K562 (cell line): ENCODE measurements around the gene C11orf91. TPM values are rescaled to one million over a fixed set of nuclear protein-coding genes. Genes with fewer than 3 reads are reported as not detected.
A peak's percentile ranks its signal among the peaks of the same experiment; 100 is the strongest.

Source experiments
- ATAC-seq: fragments of 200-7000 bp; cut with Tn5 transposase; 3 replicates; pipeline ENCODE4 v1.9.1; 2020; ENCODE audit warnings: moderate library complexity
- BruUV-seq: library from RNA; stranded (reverse); fragments of 400-500 nt; replicated peaks from 2 replicates; lab custom pipeline; 2021; lab: Mats Ljungman, UMichigan
- CTCF ChIA-PET: fragments of 300-600 bp; formaldehyde crosslinking; extraction: SDS; loops from one replicate; lab custom pipeline; 2021; ENCODE audit warnings: low intra/inter-chr PET ratio; lab: Yijun Ruan, JAX
- POLR2A ChIA-PET: fragments of 300-600, 350-650 bp; sonication (Branson Sonifier 250); formaldehyde crosslinking; extraction: SDS; loops from one replicate; lab custom pipeline; 2021; ENCODE audit warnings: antibody characterized with exemption, inconsistent platforms; lab: Yijun Ruan, JAX
- DNase-seq, 4 experiments: peaks; one replicate each; pipeline versions ENCODE4 v3.0.0 to v3.0.0-alpha.2; 2011 to 2018; ENCODE audit warnings: low spot score in 3 of 4, mixed read lengths in 3 of 4; ENCODE audit errors: extremely low read depth in 1 of 4
- FAIRE-seq: peaks from 2 replicates; lab custom pipeline; 2011; peaks lifted over from hg19 to GRCh38; lab: Jason Lieb, UNC
- H2AFZ ChIP-seq: 2 replicates; pipeline ENCODE4 v1.6.0; 2011; ENCODE audit warnings: low read depth, low read length, control low read depth, inconsistent platforms
- H3K27ac ChIP-seq: fragments of 200-600 bp; 3 replicates; pipeline ENCODE4 v1.8.0; 2011; ENCODE audit warnings: low read depth, mild to moderate bottlenecking, control low read depth, inconsistent platforms, low read length, moderate library complexity, mixed read lengths; ENCODE audit errors: extremely low read depth
- H3K27me3 ChIP-seq, 2 experiments: fragments of 300-600 bp in 1 of 2; 2 replicates in 1 of 2; 3 replicates in 1 of 2; pipeline versions ENCODE4 v1.6.0 to v1.8.0; 2011; ENCODE audit warnings: inconsistent platforms in 2 of 2, low read length in 2 of 2, mild to moderate bottlenecking in 1 of 2, mixed read lengths in 1 of 2, moderate library complexity in 1 of 2; ENCODE audit not compliant: control insufficient read depth in 2 of 2, insufficient read depth in 2 of 2
- H3K36me3 ChIP-seq: fragments of 300-600 bp; 3 replicates; pipeline ENCODE4 v1.8.0; 2011; ENCODE audit warnings: mild to moderate bottlenecking, low read length, inconsistent platforms; ENCODE audit not compliant: control insufficient read depth, insufficient read depth
- H3K4me1 ChIP-seq, 2 experiments: fragments of 200-600 bp in 1 of 2; replicated peaks in 1 of 2; 2 replicates in 1 of 2; 3 replicates in 1 of 2; pipeline versions ENCODE4 v1.5.1 to v1.8.0; 2011; ENCODE audit warnings: inconsistent platforms in 2 of 2, low read length in 2 of 2, mild to moderate bottlenecking in 1 of 2, mixed read lengths in 1 of 2, moderate library complexity in 1 of 2; ENCODE audit not compliant: control insufficient read depth in 2 of 2, insufficient read depth in 2 of 2
- H3K4me2 ChIP-seq: 2 replicates; pipeline ENCODE4 v1.6.1; 2011; ENCODE audit warnings: low read length, control low read depth, inconsistent platforms, mixed read lengths; ENCODE audit not compliant: insufficient read depth
- H3K4me3 ChIP-seq: fragments of 200-600 bp; sonication (generic), shearing (Covaris generic); 2 replicates; pipeline ENCODE4 v1.5.1; 2016; ENCODE audit warnings: control low read depth, inconsistent platforms
- H3K79me2 ChIP-seq: fragments of 200-600 bp; 3 replicates; pipeline ENCODE4 v1.8.0; 2011; ENCODE audit warnings: low read length, inconsistent platforms; ENCODE audit not compliant: control insufficient read depth, insufficient read depth
- H3K9ac ChIP-seq, 2 experiments: 2 replicates each; pipeline versions ENCODE4 v1.6.0 to v1.6.1; 2011; ENCODE audit warnings: low read depth in 2 of 2, low read length in 2 of 2, control low read depth in 1 of 2, inconsistent platforms in 1 of 2, mild to moderate bottlenecking in 1 of 2, mixed read lengths in 1 of 2; ENCODE audit not compliant: insufficient read depth in 1 of 2
- H3K9me1 ChIP-seq: one replicate; pipeline ENCODE4 v1.6.0; 2011; ENCODE audit warnings: inconsistent platforms, mild to moderate bottlenecking, low read length, moderate library complexity; ENCODE audit not compliant: control insufficient read depth, insufficient read depth
- H3K9me3 ChIP-seq: replicated peaks from 2 replicates; pipeline ENCODE4 v1.5.1; 2011; ENCODE audit warnings: low read depth, low read length, inconsistent platforms; ENCODE audit not compliant: control insufficient read depth, insufficient read depth
- H4K20me1 ChIP-seq: replicated peaks from 2 replicates; pipeline ENCODE4 v1.6.1; 2011; ENCODE audit warnings: low read length, inconsistent platforms, mixed read lengths; ENCODE audit not compliant: control insufficient read depth, insufficient read depth
- ASH1L ChIP-seq: fragments of 450-650 bp; IDR thresholded peaks from 2 replicates; pipeline ENCODE4 v1.6.1; 2018; ENCODE audit warnings: borderline replicate concordance, mild to moderate bottlenecking, low read depth; ENCODE audit not compliant: partially characterized antibody
- ERF ChIP-seq: fragments of 450-650 bp; formaldehyde crosslinking; IDR thresholded peaks from 2 replicates; pipeline ENCODE4 v1.4.0; 2020; ENCODE audit warnings: mild to moderate bottlenecking, mixed read lengths
- FOXP1 ChIP-seq: sonication (generic); formaldehyde crosslinking; IDR thresholded peaks from 2 replicates; pipeline ENCODE4 v1.8.0; 2022; ENCODE audit warnings: mild to moderate bottlenecking, missing genetic modification reagents
- GATAD2B ChIP-seq: fragments of 450-650 bp; IDR thresholded peaks from 2 replicates; pipeline ENCODE4 v1.6.1; 2017; ENCODE audit warnings: mild to moderate bottlenecking, borderline replicate concordance
- MAFF ChIP-seq: IDR thresholded peaks from 2 replicates; pipeline ENCODE4 v1.6.1; 2012; ENCODE audit warnings: low read length, improper control_type of control experiment
- NCOR1 ChIP-seq: fragments of 450-650 bp; IDR thresholded peaks from 2 replicates; pipeline ENCODE4 v1.6.1; 2016; ENCODE audit warnings: mild to moderate bottlenecking, moderate library complexity
- PHF8 ChIP-seq: fragments of 200-600 bp; sonication (generic); IDR thresholded peaks from 2 replicates; pipeline ENCODE4 v1.6.1; 2012; ENCODE audit warnings: mixed run types, mild to moderate bottlenecking, inconsistent platforms, low read length, moderate library complexity, borderline replicate concordance
- PURB ChIP-seq: sonication (generic); formaldehyde crosslinking; IDR thresholded peaks from 2 replicates; pipeline ENCODE4 v1.9.0; 2021; ENCODE audit warnings: low read depth, mild to moderate bottlenecking, missing genetic modification reagents
- RBFOX2 ChIP-seq: fragments of 200-400 bp; formaldehyde crosslinking; IDR thresholded peaks from 2 replicates; pipeline ENCODE4 v1.6.1; 2017; ENCODE audit warnings: low read depth, mild to moderate bottlenecking, low read length, moderate library complexity
- RFX7 ChIP-seq: fragments of 250-450 bp; sonication (Bioruptor Pico); IDR thresholded peaks from 2 replicates; pipeline ENCODE4 v1.5.1; 2021; ENCODE audit warnings: mild to moderate bottlenecking
- SAP30 ChIP-seq: fragments of 200-600 bp; sonication (generic); IDR thresholded peaks from 2 replicates; pipeline ENCODE4 v1.6.1; 2012; ENCODE audit warnings: borderline replicate concordance, low read depth, mild to moderate bottlenecking, moderate library complexity, low read length, control low read depth, inconsistent platforms; ENCODE audit not compliant: insufficient read depth, poor library complexity, severe bottlenecking
- SRSF3 ChIP-seq: fragments of 200-400 bp; formaldehyde crosslinking; IDR thresholded peaks from 2 replicates; pipeline ENCODE4 v1.6.1; 2016; ENCODE audit warnings: mild to moderate bottlenecking, low read length, moderate library complexity; ENCODE audit not compliant: insufficient read depth
- TAF15 ChIP-seq: fragments of 200-400 bp; formaldehyde crosslinking; IDR thresholded peaks from 2 replicates; pipeline ENCODE4 v1.6.1; 2017; ENCODE audit warnings: mild to moderate bottlenecking, low read depth, low read length, moderate library complexity
- TCF7L2 ChIP-seq: fragments of 150-350 bp; IDR thresholded peaks from 2 replicates; pipeline ENCODE4 v1.6.1; 2016; ENCODE audit warnings: low read depth, mild to moderate bottlenecking, low read length, moderate library complexity
- ZNF263 ChIP-seq: sonication (generic); formaldehyde crosslinking; IDR thresholded peaks from 2 replicates; pipeline ENCODE4 v1.8.0; 2022; ENCODE audit warnings: mild to moderate bottlenecking, missing genetic modification reagents, borderline replicate concordance
- ZNF436 ChIP-seq: fragments of 250-450, 450-650 bp; sonication (Bioruptor Pico); formaldehyde crosslinking; IDR thresholded peaks from 2 replicates; pipeline ENCODE4 v1.7.0; 2020; ENCODE audit warnings: mild to moderate bottlenecking
- WGBS: fragments of 100-300 bp; shearing (Covaris generic); methylation state at CpG from one replicate; pipeline ENCODE4 v1.1.6; 2016; ENCODE audit warnings: low coverage, mixed read lengths; ENCODE audit not compliant: insufficient coverage; ENCODE audit errors: missing lambda C conversion rate; 5-methylcytosine and 5-hydroxymethylcytosine counted together
- in situ Hi-C: fragments of 300-500 bp; cut with MboI; formaldehyde crosslinking; loops from 4 replicates; pipeline ENCODE4 v1.15.0; 2018; ENCODE audit warnings: inconsistent platforms, mixed read lengths
- intact Hi-C: fragments of 100-400 bp; cut with micrococcal nuclease; formaldehyde crosslinking; loops from 2 replicates; pipeline ENCODE4 v1.14.2; 2022
- polyA plus RNA-seq, 8 experiments: library from polyadenylated mRNA; depleted of rRNA in 4 of 8; stranded (reverse) in 5 of 8; unstranded in 3 of 8; fragments of >200 nt; fragmentation: Nextera tagmentation in 2 of 8; fragmentation: Illumina TruSeq in 1 of 8; extraction: Ambion mirVana in 2 of 8; extraction: Trizol in 1 of 8; gene quantifications; 2 replicates each; pipeline versions ENCODE4 v1.2.1 to v1.2.3, GENCODE V29; 2011 to 2014; ENCODE audit warnings: inconsistent platforms in 1 of 8, missing spikeins in 1 of 8
- total RNA-seq, 7 experiments: library from RNA; depleted of rRNA in 6 of 7; stranded (reverse); fragments of >200 nt in 6 of 7; fragmentation: Illumina TruSeq in 2 of 7; extraction: Trizol in 2 of 7; gene quantifications; 2 replicates each; pipeline versions ENCODE4 v1.2.1 to v1.2.3, GENCODE V29; 2011 to 2021; ENCODE audit warnings: low replicate concordance in 1 of 7
- TF ChIP-seq, protein P1 (sequence below): fragments of 450-650 bp; formaldehyde crosslinking; IDR thresholded peaks from 2 replicates; pipeline ENCODE4 v1.4.0; 2022; ENCODE audit warnings: missing genetic modification characterization

The C11orf91 gene
- total and polyA plus RNA-seq, 9 of the 15 experiments (the other 6 are each of a cell fraction or from before 2014, with no cell fraction given): not detected

DNA sequence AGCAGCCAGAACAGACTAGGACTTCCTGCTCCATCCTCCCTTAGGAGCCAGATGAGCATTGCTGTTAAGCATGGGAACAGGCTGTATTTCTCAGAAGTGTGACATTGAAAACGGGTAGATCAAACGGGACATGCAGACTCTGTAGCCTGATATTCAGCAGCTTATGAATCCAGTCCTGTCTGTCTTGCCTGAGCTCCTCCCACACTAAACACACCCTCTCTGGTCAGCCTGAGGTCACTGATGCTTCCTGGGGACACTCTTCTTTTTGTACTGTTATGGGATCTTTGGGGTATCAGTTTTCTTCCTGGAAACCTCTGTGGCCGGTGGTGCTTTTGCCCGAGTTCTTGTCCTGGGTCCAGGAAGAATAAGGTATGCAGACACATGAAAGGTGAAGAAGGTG, 35.8 kb downstream of the C11orf91 start:
- WGBS: 2% methylated on average over 4 of the region's 4 CpGs
- Histone ChIP-seq H3K36me3 (no peaks in the 10 kb centered on the region), H3K4me1 (peaks cover 0 to 3% of the 10 kb centered on the region in 2 experiments; a peak in 1 of 5 replicates), H4K20me1 (0 out of 2 replicates have a peak, but pooled peaks cover 5% of the 10 kb centered on the region), H3K4me2 (no peak overlapping the region), H3K9ac (no peak overlapping the region), H3K79me2 (no peaks in the 10 kb centered on the region)
- POLR2A ChIA-PET: interaction anchor here (0.6 kb wide), 1 partner anchor 1373 kb away, joined by 3 read pairs; no protein-coding TSS in a partner anchor
- TF ChIP-seq MAFF (no peak), SRSF3 (no peak), ASH1L (no peak), ZNF263 (CRISPR knock-in tag) (no peak), PURB (CRISPR knock-in tag) (no peak), TAF15 (no peak), RBFOX2 (no peak), ZNF436 (CRISPR knock-in tag) (no peak), PHF8 (no peak), FOXP1 (CRISPR knock-in tag) (no peak), NCOR1 (no peak), TCF7L2 (no peak), GATAD2B (no peak), SAP30 (no peak), ERF (no peak), RFX7 (CRISPR knock-in tag) (no peak)
- TF ChIP-seq, protein P1, sequence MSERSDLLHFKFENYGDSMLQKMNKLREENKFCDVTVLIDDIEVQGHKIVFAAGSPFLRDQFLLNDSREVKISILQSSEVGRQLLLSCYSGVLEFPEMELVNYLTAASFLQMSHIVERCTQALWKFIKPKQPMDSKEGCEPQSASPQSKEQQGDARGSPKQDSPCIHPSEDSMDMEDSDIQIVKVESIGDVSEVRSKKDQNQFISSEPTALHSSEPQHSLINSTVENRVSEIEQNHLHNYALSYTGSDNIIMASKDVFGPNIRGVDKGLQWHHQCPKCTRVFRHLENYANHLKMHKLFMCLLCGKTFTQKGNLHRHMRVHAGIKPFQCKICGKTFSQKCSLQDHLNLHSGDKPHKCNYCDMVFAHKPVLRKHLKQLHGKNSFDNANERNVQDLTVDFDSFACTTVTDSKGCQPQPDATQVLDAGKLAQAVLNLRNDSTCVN: no peak
- TF ChIP-seq, all 486 proteins: peak for 0
- DNase-seq (no peak), FAIRE-seq (peak; percentile 6), ATAC-seq (no peak)
- Histone ChIP-seq H3K9me3 (no peaks in the 10 kb centered on the region), H2AFZ (no peak overlapping the region), H3K9me1 (no peaks in the 10 kb centered on the region), H3K27me3 (peaks cover 25 to 53% of the 10 kb centered on the region in 2 experiments; a peak in 4 of 5 replicates), H3K4me3 (no peak overlapping the region), H3K27ac (no peak overlapping the region)
- intact Hi-C loops: no loop called here
- CTCF ChIA-PET: no interaction called here
- no TSS peak for BruUV-seq
- in situ Hi-C loops: no loop called here
